HL-60 (cell line): ENCODE measurements around the gene ROS1.
"Not testable (repeated sequence)": the region's sequence is repeated elsewhere in the genome, so short reads cannot be mapped to it uniquely, and the experiment has no call there.

Experiments
- DNase-seq, 2 experiments: peaks; one replicate each; pipeline ENCODE4 v3.0.0-alpha.2; 2010 to 2020; ENCODE audit warnings: low read depth in 1 of 2, low spot score in 1 of 2
- H3K27ac ChIP-seq: fragments of 250-450 bp; sonication (Bioruptor Pico); replicated peaks from 2 replicates; pipeline ENCODE4 v1.5.1; 2020; ENCODE audit warnings: mild to moderate bottlenecking, moderate library complexity
- H3K27me3 ChIP-seq: fragments of 250-450 bp; sonication (Bioruptor Pico); 2 replicates; pipeline ENCODE4 v1.5.1; 2021; ENCODE audit warnings: mild to moderate bottlenecking, moderate library complexity; ENCODE audit not compliant: insufficient read depth, poor library complexity, severe bottlenecking
- H3K4me3 ChIP-seq: replicated peaks from 2 replicates; pipeline ENCODE4 v1.5.1; 2011; ENCODE audit warnings: mild to moderate bottlenecking, control low read depth, low read length; ENCODE audit not compliant: insufficient read depth
- GABPA ChIP-seq: IDR thresholded peaks from 2 replicates; pipeline ENCODE4 v1.6.1; 2012; ENCODE audit warnings: low read depth
- POLR2AphosphoS5 ChIP-seq: IDR thresholded peaks from 2 replicates; pipeline ENCODE4 v1.6.1; 2012; ENCODE audit warnings: low read depth
- SPI1 ChIP-seq: IDR thresholded peaks from 2 replicates; pipeline ENCODE4 v1.6.1; 2012; ENCODE audit warnings: low read depth, mild to moderate bottlenecking, borderline replicate concordance
- TF ChIP-seq, protein P1 (sequence below): IDR thresholded peaks from 2 replicates; pipeline ENCODE4 v1.6.1; 2012; ENCODE audit warnings: low read depth; ENCODE audit not compliant: insufficient replicate concordance
- TF ChIP-seq, protein P2 (sequence below): IDR thresholded peaks from one replicate; pipeline ENCODE4 v1.5.1; 2011; ENCODE audit warnings: low read length, control low read depth, inconsistent platforms; ENCODE audit not compliant: insufficient read depth

The ROS1 gene

DNA sequence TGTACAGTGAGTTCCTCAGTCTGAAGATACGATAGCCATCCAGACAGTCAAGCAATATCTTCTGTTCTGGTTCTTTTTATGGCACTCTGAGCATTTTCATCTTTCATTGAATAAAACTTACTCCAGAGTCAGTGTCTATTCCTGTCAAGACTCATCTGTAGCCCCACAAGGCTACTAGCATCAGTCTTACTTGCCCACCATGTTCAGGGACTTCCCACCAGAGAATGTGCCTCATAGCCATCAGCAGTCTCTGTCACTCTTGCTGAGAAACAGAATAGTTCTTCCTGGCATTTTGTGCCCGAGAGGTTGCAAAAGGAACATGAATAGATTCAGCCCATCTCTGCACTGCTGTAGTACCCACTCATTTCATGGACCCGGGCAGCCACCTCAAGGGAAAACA is 44.0 kb upstream of the ROS1 start:
- no peak for DNase-seq
- H3K4me3 ChIP-seq: no peak overlapping the region
- H3K27ac ChIP-seq: no peak overlapping the region
- TF ChIP-seq, protein P1, sequence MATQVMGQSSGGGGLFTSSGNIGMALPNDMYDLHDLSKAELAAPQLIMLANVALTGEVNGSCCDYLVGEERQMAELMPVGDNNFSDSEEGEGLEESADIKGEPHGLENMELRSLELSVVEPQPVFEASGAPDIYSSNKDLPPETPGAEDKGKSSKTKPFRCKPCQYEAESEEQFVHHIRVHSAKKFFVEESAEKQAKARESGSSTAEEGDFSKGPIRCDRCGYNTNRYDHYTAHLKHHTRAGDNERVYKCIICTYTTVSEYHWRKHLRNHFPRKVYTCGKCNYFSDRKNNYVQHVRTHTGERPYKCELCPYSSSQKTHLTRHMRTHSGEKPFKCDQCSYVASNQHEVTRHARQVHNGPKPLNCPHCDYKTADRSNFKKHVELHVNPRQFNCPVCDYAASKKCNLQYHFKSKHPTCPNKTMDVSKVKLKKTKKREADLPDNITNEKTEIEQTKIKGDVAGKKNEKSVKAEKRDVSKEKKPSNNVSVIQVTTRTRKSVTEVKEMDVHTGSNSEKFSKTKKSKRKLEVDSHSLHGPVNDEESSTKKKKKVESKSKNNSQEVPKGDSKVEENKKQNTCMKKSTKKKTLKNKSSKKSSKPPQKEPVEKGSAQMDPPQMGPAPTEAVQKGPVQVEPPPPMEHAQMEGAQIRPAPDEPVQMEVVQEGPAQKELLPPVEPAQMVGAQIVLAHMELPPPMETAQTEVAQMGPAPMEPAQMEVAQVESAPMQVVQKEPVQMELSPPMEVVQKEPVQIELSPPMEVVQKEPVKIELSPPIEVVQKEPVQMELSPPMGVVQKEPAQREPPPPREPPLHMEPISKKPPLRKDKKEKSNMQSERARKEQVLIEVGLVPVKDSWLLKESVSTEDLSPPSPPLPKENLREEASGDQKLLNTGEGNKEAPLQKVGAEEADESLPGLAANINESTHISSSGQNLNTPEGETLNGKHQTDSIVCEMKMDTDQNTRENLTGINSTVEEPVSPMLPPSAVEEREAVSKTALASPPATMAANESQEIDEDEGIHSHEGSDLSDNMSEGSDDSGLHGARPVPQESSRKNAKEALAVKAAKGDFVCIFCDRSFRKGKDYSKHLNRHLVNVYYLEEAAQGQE: no peak
- TF ChIP-seq SPI1: no peak
- TF ChIP-seq GABPA: no peak
- TF ChIP-seq, protein P2, sequence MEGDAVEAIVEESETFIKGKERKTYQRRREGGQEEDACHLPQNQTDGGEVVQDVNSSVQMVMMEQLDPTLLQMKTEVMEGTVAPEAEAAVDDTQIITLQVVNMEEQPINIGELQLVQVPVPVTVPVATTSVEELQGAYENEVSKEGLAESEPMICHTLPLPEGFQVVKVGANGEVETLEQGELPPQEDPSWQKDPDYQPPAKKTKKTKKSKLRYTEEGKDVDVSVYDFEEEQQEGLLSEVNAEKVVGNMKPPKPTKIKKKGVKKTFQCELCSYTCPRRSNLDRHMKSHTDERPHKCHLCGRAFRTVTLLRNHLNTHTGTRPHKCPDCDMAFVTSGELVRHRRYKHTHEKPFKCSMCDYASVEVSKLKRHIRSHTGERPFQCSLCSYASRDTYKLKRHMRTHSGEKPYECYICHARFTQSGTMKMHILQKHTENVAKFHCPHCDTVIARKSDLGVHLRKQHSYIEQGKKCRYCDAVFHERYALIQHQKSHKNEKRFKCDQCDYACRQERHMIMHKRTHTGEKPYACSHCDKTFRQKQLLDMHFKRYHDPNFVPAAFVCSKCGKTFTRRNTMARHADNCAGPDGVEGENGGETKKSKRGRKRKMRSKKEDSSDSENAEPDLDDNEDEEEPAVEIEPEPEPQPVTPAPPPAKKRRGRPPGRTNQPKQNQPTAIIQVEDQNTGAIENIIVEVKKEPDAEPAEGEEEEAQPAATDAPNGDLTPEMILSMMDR: no peak
- TF ChIP-seq POLR2AphosphoS5: no peak
- H3K27me3 ChIP-seq: no peaks in the 10 kb centered on the region

- TF ChIP-seq GABPA (peak; percentile 41; the same call in 1 of the 2 replicates), SPI1 (peak; percentile 97)
- TF ChIP-seq, protein P2: no peak
- H3K4me3 ChIP-seq: no peak overlapping the region
- no peaks in the 10 kb centered on the region for H3K27me3 ChIP-seq
- no peak overlapping the region for H3K27ac ChIP-seq
- peak; percentile 47 to 73 for DNase-seq
Observed at GRCh38 chr6:117469356-117469755, 43.6 kb upstream of the ROS1 start.

DNA sequence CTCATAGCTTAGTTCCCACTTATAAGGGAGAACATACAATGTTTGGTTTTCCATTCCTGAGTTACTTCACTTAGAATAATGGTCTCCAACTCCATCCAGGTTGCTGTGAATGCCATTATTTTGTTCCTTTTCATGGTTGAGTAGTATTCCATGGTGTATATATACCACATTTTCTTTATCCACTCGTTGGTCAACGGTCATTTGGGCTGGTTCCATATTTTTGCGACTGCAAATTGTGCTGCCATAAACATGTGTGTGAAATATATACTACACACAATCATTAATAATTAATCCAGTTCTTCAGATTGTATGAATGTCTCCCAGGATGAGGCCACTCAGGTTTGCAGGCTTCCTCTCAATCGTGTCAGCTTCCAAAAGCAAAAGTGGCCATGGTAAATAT is 42.8 kb upstream of the ROS1 start:
- not testable (repeated sequence) for H3K4me3 ChIP-seq, H3K27me3 ChIP-seq, H3K27ac ChIP-seq, DNase-seq

DNA sequence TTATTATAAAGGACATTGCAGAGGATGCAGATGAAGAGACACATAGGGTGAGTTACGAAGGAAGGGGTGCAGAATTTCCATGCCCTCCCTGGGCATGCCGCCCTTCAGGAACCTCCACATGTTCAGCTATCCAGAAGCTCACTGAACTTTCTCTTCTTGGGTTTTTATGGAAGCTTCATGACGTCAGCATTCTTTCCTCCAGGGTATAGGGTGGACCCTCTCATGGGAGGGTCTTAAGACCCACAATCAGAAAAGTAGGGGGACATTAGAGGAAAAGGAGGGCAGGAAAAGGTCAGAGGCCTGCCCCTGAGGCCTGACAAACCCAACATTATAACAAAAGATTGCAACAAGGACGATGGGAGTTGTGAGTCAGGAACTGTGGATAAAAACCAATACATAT is 42.1 kb upstream of the ROS1 start:
- no peak for DNase-seq
- TF ChIP-seq, protein P1: no peak
- no peak for TF ChIP-seq POLR2AphosphoS5
- no peak for TF ChIP-seq SPI1
- no peak for TF ChIP-seq GABPA
- TF ChIP-seq, protein P2: no peak
- Histone ChIP-seq H3K27me3 (no peaks in the 10 kb centered on the region), H3K4me3 (no peak overlapping the region), H3K27ac (no peak overlapping the region)
